Kidney (tissue), 14 donors: ENCODE results near the gene SESN3. TPM values are rescaled to one million over a fixed set of nuclear protein-coding genes. Genes with fewer than 3 reads are reported as not detected.

Experiments
- DNase-seq, 5 donors: peaks; one replicate each; pipeline ENCODE4 v3.0.0-alpha.2; 2013 to 2020
- FAIRE-seq: peaks from 2 replicates; lab custom pipeline; 2012; peaks lifted over from hg19 to GRCh38; lab: Jason Lieb, UNC
- H3K27ac ChIP-seq, 2 donors: one replicate each; pipeline ENCODE4 v1.7.0; 2013; ENCODE audit warnings: low read depth in 2 of 2, low read length in 2 of 2, inconsistent platforms in 1 of 2
- H3K27me3 ChIP-seq: one replicate; pipeline ENCODE4 v1.7.1; 2013; ENCODE audit warnings: low read length, inconsistent platforms; ENCODE audit not compliant: control insufficient read depth, insufficient read depth
- H3K36me3 ChIP-seq, 3 donors: one replicate each; pipeline versions ENCODE4 v1.7.0 to v1.7.1; 2013; ENCODE audit warnings: low read length in 3 of 3, control low read depth in 1 of 3, inconsistent platforms in 1 of 3; ENCODE audit not compliant: insufficient read depth in 3 of 3, control insufficient read depth in 2 of 3
- H3K4me1 ChIP-seq, 3 donors: one replicate each; pipeline versions ENCODE4 v1.7.0 to v1.7.1; 2013; ENCODE audit warnings: low read length in 3 of 3, inconsistent platforms in 1 of 3, low read depth in 1 of 3; ENCODE audit not compliant: control insufficient read depth in 2 of 3, insufficient read depth in 2 of 3
- H3K4me3 ChIP-seq, 3 donors: one replicate each; pipeline versions ENCODE4 v1.7.0 to v1.8.1; 2013; ENCODE audit warnings: low read length in 3 of 3, control low read depth in 1 of 3, inconsistent platforms in 1 of 3
- H3K9ac ChIP-seq, 3 donors: one replicate each; pipeline versions ENCODE4 v1.7.0 to v1.7.1; 2013; ENCODE audit warnings: low read length in 3 of 3, control low read depth in 1 of 3, inconsistent platforms in 1 of 3
- H3K9me3 ChIP-seq, 3 donors: one replicate each; pipeline versions ENCODE4 v1.7.0 to v1.7.1; 2013; ENCODE audit warnings: low read length in 3 of 3, control low read depth in 1 of 3, inconsistent platforms in 1 of 3; ENCODE audit not compliant: control insufficient read depth in 2 of 3, insufficient read depth in 1 of 3
- CTCF ChIP-seq: IDR thresholded peaks from 3 replicates; pipeline ENCODE4 v1.5.1; 2012; ENCODE audit warnings: mild to moderate bottlenecking, moderate library complexity, borderline replicate concordance; ENCODE audit not compliant: insufficient read depth; ENCODE audit errors: extremely low read depth
- intact Hi-C: fragments of 100-400 bp; cut with DNase I; formaldehyde crosslinking; loops from one replicate; pipeline ENCODE4 v1.11.1; 2022
- polyA plus RNA-seq: library from polyadenylated mRNA; stranded (reverse); fragments of 350-450 nt; fragmentation: Illumina TruSeq; extraction: RNeasy Lipid Tissue Mini Kit (QIAGEN cat#74804); gene quantifications from one replicate; pipeline ENCODE4 v1.2.3, GENCODE V29; 2014; ENCODE audit warnings: low read depth, low replicate concordance; ENCODE audit not compliant: insufficient read depth
- total RNA-seq: library from RNA; stranded (reverse); fragmentation: NEBNext Ultra II Directional; extraction: Animal tissue kit (Norgen Biotek cat#: 25700); gene quantifications from one replicate; pipeline ENCODE4 v1.2.1, GENCODE V29; 2021
- donor health status: control.
- donor health status: control.
- donor health status: control.
- donor health status: control.
- donor health status: control.
- donor health status: DM: yes; HTN: yes; CAD: no.
- donor health status: Normal renal cell carcinoma (clear cell type).

SESN3 gene
- total and polyA plus RNA-seq, 2 donors from 2014 or later: 5.1 to 50.1 TPM

DNA sequence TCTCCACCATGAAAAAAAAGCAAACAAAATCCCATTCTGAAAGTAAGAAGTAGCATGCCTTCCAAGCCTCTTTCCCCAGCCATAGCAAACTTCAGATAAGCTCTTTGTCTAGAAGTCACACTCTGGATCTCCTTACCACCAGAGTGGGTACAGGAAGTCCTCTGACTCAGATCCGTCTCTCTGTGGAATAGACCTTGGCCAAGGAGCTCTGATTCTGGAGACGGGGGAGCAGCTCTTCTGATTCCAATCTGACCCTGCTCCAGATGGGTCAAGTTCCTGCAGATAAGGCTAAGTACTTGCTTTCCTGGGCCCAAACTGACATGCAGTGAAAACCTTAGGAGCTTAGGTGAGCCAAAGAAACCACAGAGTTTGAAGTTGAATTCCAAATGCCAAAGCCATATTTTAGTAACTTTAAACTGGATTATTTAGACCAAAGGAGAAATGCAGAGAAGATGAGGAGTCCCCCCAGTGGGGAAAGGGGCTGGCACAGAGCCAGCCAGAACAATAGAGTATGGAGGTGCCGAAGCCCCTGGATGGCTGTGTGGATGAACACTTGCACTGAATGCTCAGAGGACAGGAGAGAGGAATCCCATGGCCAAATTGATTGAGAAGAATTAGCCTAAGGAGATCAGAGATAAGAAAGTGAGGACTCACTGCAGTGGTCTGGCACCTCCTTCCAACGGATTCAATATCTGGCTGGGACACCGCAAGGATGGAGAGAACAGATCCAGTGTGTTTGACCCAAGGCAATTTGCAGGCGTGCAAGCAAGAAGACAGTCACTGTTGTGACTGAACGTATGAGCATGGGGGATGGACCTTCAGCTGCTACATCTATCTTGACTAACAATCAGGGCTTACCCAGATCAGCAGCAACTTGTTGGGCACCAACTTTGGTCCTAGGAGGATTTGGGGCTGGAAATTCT is 86.4 kb downstream of the SESN3 start:
- Histone ChIP-seq H3K4me1 (no peaks in the 10 kb centered on the region), H3K4me3 (no peak overlapping the region), H3K27me3 (no peaks in the 10 kb centered on the region), H3K9ac (no peak overlapping the region), H3K36me3 (no peaks in the 10 kb centered on the region), H3K27ac (no peak overlapping the region), H3K9me3 (no peaks in the 10 kb centered on the region)
- intact Hi-C loops: no loop called here
- no peak for TF ChIP-seq CTCF
- DNase-seq (no peak), FAIRE-seq (no peak)

DNA sequence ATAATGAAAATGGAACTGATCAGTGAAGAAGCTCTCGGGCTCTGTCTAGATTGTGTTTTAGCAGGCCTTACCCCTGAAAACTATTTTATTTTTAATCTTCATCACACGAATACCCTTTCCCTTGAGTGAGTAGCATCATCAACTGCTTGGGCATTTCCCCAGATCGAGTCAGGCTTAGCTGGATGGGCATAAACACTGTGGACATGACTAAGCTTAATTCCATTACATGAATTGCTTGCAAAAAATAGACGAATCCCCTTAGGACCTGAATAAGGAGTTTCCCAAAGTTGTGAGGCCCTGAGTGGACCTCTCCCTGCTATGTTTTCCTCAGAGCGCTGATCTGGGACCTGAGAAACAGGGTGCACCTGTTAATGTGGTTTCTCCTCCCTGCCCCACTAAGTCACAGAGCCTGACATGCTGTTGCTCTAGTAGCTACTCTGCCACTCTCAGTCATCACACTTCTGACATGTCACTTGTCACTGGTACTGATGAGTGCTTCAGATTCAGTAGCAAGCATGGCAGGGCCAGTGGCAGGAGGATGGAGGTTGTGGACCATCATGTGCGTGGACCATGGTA is 87.8 kb downstream of the SESN3 start:
- no peak for DNase-seq
- no peaks in the 10 kb centered on the region for H3K27me3 ChIP-seq
- no peak overlapping the region for H3K9ac ChIP-seq
- no peaks in the 10 kb centered on the region for H3K36me3 ChIP-seq
- no peak overlapping the region for H3K27ac ChIP-seq
- TF ChIP-seq CTCF: no peak
- FAIRE-seq: no peak
- H3K9me3 ChIP-seq: no peaks in the 10 kb centered on the region
- H3K4me1 ChIP-seq: no peaks in the 10 kb centered on the region
- intact Hi-C loops: no loop called here
- H3K4me3 ChIP-seq: no peak overlapping the region

- no peaks in the 10 kb centered on the region for H3K36me3 ChIP-seq
- TF ChIP-seq CTCF: no peak
- no peak overlapping the region for H3K4me3 ChIP-seq
- FAIRE-seq: no peak
- H3K9me3 ChIP-seq: no peaks in the 10 kb centered on the region
- no peaks in the 10 kb centered on the region for H3K4me1 ChIP-seq
- H3K27me3 ChIP-seq: no peaks in the 10 kb centered on the region
- H3K27ac ChIP-seq: no peak overlapping the region
- no peak for DNase-seq
- no peak overlapping the region for H3K9ac ChIP-seq
- intact Hi-C loops: no loop called here
Observed at GRCh38 chr11:95142431-95142830, 88.6 kb downstream of the SESN3 start.
